NCI-H2081 treated with DMSO at 0.1 percent for 48 hours (cell line): ENCODE data around the gene COASY.
A peak's percentile ranks its signal among the peaks of the same experiment; 100 is the strongest.

ENCODE experiments used
- DNase-seq: peaks from one replicate; lab custom pipeline; 2025; lab: John Stamatoyannopoulos, UW

Gene COASY

GRCh38 chr17:42561897-42562387 is at the start of gene COASY:
Gene COASY, plus strand, starts transcription at chr17:42562148. Its CDS starts 475 bp downstream, at chr17:42562623.
- DNase-seq, result peak; percentile 88

DNA sequence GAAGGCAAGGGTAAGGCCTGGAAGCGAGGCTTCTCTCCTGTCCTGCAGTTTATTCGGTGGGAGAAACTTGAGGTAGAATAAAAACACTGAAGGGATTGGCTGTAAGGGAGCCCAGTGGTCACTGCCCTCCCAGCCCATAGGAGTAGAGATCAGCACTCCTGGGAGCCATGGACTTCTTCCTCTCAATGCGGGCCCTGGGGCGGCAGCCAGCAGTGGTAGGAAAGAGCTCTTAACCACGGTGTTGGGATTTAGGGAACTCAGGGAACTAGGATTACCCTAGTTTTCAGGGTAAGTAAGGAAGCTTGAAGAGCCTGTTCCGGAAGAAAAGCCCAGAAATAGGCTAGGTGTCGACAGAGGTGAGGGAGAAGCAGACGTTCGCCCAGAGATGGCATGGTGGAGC is 49.7 kb upstream of the COASY start:
- no peak for DNase-seq

GRCh38 chr17:42512733-42513251 is 49.2 kb upstream of the COASY start:
- DNase-seq, result no peak

DNA sequence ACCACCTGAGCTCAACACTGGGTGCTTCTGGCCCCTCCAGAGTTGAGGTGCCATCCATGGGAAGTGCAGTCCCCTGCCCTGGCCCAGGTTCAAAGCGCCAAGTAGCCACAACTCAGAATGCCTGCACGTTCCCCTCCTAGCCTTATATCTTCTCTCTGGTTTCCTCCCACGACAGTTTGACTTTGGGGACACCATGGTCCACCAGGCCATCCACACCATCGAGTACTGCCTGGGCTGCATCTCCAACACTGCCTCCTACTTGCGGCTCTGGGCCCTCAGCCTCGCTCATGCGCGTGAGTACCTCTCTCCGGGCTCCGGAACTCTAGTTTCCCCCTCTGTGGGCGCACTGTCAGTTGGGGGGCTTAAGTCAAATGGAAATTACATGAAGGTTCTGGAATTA is 48.3 kb upstream of the COASY start:
- DNase-seq, result no peak

GRCh38 chr17:42514279-42514678 is 47.7 kb upstream of the COASY start:
- DNase-seq, result no peak

GRCh38 chr17:42514867-42515266 is 47.1 kb upstream of the COASY start:
- no peak for DNase-seq

- no peak for DNase-seq
Observed at GRCh38 chr17:42517516-42517915, 44.4 kb upstream of the COASY start.

- DNase-seq, result no peak
Observed at GRCh38 chr17:42518046-42518754, 43.7 kb upstream of the COASY start.

GRCh38 chr17:42518755-42519545 is 43.0 kb upstream of the COASY start:
- DNase-seq, result no peak

DNA sequence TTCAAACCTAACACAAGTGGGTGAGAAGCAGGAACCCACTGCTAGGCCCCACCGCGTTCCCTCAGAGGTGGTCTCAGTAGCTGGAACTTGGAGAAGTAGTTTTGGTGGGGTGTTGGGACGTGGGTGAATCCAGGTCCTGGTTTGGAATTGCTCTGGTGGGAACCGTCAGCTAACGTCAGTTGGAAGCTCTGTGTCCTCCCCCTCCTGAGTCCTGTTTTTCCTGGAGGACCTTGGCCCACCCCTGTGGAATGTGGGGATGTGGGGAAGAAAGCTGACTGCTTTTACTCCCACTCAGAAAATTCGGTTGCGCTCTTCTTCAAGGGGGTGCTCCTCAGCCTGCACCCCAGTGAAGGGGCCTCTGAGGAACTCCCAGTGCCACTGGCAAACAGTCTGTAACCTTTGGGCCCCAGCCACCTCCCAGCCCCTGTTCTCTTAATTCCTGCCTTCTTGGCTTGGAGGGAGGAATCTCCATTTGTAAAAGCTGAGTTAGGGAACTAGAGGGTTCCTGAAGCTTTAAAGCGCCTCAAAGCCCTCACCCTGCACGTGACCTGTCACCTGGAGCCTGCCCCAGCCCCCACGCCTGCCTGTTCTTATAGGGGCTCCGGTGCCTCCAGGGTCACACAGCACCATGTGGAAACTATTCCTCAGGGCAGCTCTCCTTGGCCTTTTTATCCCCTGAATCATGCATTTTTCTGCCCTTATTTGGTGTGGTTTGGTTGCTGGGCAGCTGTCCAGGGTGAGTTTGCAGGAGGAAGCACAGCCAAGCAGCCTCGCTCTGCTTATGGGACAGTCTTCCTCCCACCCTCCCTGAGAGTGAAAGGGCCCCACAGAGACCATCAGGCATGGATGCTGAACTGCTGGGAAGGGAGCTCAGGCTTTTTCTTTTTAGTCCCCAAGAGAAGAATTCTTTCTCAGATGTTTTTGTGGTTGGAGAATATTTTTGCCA is 42.1 kb upstream of the COASY start:
- DNase-seq, result no peak

DNA sequence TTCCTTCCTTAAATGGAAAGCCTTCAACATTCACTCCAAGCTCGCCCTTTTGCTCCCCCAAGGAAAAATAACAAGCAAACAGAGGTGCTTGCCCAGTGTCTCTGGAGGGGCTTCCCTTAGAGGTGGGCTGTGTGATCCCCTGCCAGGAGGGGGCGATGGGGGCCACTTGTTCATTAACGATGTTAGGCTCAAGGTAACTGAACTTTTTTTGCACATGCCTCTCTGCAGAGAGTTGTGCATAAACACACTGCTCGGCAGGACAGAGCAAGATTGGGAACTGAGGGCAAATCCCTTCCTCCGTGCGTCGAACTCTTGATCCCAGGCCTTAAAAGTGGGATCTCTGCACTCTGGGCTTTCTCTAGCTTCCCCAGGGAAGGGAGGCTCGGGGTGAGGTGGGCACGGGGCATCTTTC is 41.4 kb upstream of the COASY start:
- DNase-seq, result no peak

GRCh38 chr17:42521036-42521435 is 40.9 kb upstream of the COASY start:
- no peak for DNase-seq

- DNase-seq, result no peak
Observed at GRCh38 chr17:42521666-42522262, 40.2 kb upstream of the COASY start.

DNA sequence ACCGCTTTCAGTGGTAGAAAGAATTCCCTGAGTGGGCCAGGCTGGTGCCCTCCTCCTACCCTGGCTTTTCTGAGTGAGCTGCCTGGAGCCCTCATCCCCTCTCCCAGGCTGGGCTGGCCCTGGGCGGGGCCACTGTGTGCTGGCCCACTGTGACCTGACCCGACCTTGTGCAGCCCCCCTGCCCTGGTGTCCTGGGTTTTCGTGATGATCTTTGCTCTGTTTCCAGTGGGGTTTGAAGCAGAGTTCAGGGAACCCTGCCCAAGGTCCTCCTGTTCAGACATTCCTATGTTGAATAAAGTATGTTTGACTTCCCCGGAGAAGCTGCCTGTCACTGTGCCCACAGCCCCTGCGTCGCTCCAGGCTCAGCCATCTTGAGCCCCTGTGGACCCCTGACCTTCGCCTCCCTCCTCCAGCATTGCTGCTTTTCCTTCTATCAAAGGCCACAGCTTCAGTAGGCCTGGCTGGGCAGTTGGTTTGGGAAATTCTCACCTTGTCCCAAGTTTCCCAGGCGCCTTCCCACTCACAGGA is 39.6 kb upstream of the COASY start:
- no peak for DNase-seq

DNA sequence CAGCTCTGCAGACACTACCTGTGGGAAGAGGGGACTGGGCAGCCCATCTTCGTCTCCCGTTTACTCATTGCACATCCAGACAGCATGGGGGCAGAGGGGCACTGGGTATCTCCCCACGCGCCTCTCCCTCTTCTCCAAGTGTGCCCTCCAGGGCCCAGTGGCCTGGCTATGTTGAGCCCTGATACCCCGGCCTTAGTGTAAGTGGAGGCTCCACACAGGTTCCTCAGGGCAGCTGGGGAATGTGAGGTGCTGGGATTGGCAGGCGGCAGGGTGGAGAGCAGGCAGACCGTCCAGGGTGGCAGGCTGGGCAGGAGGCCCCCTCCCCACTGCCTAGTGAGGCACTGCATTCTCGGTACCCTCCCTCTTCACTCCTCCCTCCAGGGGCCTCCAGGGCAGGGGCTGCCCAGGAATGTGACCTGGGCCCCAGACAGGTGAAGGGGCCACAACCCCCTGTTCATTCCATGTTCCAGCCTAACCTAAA is 39.1 kb upstream of the COASY start:
- DNase-seq, result no peak

DNA sequence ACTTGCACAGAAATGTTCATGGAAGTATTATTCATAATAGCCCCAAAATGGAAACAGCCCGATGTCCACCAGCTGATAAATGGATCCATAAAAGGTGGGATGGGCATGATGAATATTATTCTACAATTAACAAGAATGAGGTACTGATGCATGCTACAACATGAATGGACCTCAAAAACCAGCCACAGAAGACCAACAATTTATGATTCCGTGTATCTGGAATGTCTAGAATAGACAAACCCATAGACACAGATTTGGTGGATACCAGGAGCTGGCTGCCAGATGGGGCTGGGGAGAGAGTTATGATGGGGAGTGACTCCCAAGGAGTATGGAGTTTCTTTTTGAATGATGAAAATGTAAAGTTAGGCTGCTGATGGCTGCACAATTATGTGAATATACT is 36.7 kb upstream of the COASY start:
- no peak for DNase-seq

DNA sequence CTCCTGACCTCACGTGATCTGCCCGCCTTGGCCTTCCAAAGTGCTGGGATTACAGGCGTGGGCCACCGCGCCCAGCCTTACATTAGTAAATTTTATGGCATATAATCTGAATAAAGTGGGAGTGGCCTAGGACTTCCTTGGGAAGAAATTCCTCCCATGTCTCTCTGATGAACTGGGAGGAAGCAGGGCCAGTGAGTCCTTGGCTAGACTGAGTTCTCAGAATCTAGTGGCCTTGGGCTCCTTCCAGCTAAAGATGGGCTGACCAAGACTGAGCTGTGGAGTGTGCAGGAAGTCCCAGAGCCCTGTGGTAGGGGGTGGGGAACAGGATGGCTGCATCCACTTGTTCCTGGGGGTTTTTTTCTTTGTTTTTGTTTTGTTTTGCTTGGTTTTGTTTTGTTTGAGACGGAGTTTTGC is 35.9 kb upstream of the COASY start:
- no peak for DNase-seq

- no peak for DNase-seq
Observed at GRCh38 chr17:42527932-42528331, 34.0 kb upstream of the COASY start.

DNA sequence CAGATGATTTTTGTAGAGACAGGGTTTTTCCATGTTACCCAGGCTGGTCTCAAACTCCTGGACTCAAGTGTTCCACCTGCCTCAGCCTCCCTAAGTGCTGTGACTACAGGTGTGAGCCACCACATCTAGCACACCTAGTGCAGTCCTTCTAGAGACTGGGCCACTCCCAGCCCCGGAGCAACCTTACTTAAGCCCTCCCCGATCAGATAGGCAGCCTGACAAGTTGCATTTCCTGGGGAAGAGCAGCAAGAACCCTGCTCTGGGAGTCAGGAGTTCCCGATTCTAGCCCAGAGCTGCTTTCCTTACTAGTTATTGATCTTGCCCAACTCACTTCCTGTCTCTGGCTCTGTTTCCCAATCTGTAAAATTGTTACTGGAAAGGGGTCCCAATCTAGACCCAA is 32.9 kb upstream of the COASY start:
- no peak for DNase-seq

- no peak for DNase-seq
Observed at GRCh38 chr17:42530952-42531454, 30.9 kb upstream of the COASY start.
